ENCODE data around the gene SENP3.
A peak's percentile ranks its signal among the peaks of the same experiment; 100 is the strongest.
"Not testable (repeated sequence)": the region's sequence is repeated elsewhere in the genome, so short reads cannot be mapped to it uniquely, and the experiment has no call there.

SENP3 gene

DNA sequence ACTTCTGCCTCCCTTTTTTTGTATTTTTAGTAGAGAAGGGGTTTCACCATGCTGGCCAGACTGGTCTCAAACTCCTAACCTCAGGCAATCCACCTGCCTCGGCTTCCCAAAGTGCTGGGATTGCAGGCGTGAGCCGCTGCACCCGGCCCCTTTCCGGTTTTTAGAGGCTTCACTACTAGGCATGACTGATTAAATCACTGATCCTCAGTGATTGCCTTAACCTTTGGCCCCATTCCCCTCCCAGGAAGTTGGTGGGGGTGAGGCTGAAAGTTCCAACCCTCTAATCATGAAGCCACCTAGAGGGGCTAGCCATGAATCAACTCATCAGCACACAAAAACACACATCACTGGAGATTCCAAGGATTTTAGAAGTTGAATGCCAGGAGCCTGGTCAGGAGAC is 35.8 kb downstream of the SENP3 start:
- not testable (repeated sequence) for DNase-seq

DNA sequence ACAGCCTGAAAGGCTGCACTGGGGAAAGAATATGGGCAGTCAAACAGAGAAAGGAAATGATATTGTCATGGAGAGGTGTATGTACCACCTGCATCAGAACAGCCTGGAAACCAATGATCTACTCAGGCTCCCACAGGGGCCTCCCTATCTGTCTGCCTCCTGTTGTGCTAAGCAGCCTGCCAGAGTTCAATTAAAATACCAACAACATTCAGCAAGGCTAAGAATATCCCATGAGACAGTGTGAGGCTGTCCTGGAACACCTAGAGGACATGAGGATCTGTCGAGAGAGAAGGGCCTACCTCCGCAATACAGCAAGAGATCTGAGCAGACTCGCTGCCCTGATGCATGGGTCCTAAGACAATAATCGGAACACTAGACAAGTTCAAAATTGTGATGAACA is 44.6 kb downstream of the SENP3 start:
- no peak for DNase-seq

DNA sequence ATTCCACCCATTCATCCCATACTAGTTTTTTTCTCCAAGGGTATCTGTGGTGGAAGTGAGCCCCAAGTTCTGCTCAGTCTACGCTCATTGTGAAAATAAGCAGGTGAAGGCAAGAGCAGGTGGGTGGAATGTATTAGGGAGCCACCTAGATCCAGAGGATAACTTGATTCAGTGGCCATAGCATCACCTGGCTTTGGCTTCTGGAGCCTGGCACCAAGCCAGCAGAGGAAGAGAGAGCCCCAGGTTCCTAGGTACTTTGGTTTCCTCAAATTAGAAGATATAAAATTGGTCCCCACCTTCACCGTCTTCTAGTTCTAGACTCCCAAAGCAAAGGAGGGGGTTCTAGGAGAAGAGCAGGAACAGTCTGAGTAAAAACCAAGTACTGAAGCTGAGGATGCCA is 48.9 kb downstream of the SENP3 start:
- no peak for DNase-seq

DNA sequence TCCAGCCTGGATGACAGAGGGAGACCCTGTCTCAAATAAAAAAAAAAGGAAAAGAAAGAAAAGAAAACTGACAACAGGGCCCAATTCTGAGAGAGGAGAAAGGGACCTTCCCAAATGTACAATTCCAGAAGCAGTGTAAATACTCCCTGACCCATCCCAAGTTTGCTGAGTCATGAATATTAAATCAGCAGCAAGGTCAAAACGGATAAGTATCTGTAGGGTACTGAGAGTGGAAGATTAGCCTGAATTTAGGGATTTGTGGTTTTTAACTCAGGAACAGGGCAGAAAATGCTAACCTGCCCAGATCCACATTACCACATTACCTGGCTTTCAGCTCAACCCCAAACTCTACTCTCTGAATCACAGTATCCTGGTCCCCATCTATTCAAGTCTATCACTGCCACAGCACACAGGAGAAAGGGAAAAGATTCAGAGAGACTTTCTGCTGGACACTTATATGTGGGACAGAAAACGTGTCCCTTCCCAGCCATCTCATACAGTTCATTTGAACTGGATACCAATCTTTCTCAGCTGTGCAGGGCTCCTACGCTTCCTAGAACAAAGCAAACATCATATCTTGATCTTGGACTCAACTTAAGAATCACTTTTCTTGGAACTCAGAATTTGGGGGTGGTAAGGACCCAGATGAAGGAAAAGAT is 50.0 kb downstream of the SENP3 start:
- no peak for DNase-seq

- DNase-seq: no peak
Observed at GRCh38 chr17:7612294-7612640, 50.5 kb downstream of the SENP3 start.

GRCh38 chr17:7613769-7614424 is 52.2 kb downstream of the SENP3 start:
- DNase-seq: no peak

DNA sequence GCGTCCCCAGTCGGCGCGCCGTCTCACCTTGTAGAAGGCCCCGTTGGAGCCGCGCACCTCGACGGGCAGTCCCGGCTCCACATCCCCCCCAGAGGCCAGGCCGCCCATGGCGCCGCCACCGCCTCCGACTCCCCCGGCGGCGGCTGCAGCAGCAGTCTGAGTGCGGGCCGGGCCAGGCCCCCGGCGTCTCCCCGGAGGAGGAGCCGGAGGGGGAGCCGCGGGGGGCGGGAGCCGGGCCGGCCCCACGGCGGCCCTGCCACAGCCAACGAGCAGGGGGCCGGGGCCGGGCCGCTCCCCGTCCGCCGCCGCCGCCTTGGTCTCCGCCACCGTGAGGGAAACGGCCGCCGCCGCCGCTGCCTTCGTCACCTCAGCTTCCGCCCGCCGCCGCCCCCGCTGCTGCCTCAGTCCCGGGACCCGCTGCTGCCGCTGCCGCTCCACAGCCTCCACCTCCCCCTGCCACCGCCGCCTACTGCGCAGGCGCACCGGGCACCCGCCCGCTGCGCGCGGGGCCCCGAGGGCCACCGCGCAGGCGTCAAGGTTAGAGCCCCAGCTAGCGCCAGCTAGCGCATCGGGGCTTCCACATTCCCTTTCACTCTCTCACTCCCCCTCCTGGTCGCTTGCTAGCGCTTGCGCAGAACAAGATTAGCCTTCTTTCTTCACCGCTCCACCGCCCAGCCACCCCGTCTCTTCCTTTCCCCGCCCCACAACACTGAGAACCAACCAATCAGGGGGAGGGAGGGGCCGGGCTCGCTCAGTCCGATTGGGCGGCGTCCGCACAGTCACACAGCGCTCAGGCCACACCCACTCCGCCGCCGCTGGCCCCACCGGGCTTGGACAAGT is 52.9 kb downstream of the SENP3 start, which contains the start of gene FXR2:
TSS of gene FXR2 (minus strand) at position 473 of the 840 bp plus-strand sequence. CDS start at position 108, 365 bp downstream.
- DNase-seq: peak; percentile 100

GRCh38 chr17:7615265-7615747 is 53.6 kb downstream of the SENP3 start:
- DNase-seq: no peak

DNA sequence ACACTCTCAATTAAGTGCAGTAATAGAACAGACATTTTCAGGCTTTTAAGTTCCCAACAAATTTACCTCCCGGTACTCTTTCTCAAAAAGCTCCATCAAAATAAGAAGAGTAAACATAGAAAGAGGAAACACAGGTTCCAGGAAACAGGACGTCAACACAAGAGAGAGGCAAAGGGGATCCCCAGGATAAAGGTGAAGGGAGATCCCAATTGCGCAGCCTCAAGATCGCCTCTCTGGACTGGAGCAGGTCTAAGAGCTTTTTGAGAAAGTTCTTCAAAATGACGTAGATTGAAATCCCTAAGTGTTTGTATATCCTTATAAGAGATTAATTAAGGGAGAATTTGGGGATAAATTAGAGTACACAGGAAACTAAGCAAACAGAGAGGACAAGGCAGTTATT is 56.9 kb downstream of the SENP3 start:
- DNase-seq: no peak

DNA sequence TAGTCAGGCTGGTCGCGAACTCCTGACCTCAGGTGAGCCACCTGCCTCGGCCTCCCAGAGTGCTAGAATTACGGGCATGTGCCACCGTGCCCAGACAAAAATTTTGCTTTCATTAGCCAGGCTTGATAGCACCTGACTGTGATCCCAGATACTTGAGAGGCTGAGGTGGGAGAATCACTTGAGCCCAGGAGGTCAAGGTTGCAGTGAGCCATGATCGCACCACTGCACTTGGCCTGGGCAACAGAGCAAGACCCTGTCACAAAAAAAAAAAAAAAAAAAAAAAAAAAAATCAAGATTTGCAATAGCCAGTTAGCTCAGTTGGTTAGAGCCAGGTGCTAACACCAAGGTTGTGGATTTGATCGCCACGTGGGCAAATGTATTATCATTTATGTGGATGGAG is 59.1 kb downstream of the SENP3 start:
- DNase-seq: no peak
